SK-N-SH treated with all-trans-retinoic acid at 6 μM for 48 hours (cell line): Measurements from ENCODE around the gene NEUROD6.

Experiments used
- ARNTL ChIP-seq: fragments of 450-650 bp; formaldehyde crosslinking; IDR thresholded peaks from 2 replicates; pipeline ENCODE4 v1.5.0; 2020; ENCODE audit warnings: low read depth, mild to moderate bottlenecking, moderate library complexity, borderline replicate concordance
- RARB ChIP-seq: fragments of 250-450 bp; sonication (Bioruptor Pico); IDR thresholded peaks from 2 replicates; pipeline ENCODE4 v1.8.0; 2021; ENCODE audit warnings: mild to moderate bottlenecking, moderate library complexity
- TCF4 ChIP-seq: fragments of 250-450 bp; sonication (Bioruptor Pico); IDR thresholded peaks from 2 replicates; pipeline ENCODE4 v1.8.0; 2021; ENCODE audit warnings: mild to moderate bottlenecking, moderate library complexity, borderline replicate concordance
- TSHZ2 ChIP-seq: fragments of 250-450 bp; sonication (Bioruptor Pico); IDR thresholded peaks from 2 replicates; pipeline ENCODE4 v1.5.0; 2020; ENCODE audit warnings: mild to moderate bottlenecking, moderate library complexity
- ZNF8 ChIP-seq: fragments of 450-650 bp; formaldehyde crosslinking; IDR thresholded peaks from 2 replicates; pipeline ENCODE4 v1.5.0; 2020; ENCODE audit warnings: mild to moderate bottlenecking, moderate library complexity
- TF ChIP-seq, protein P1 (sequence below): fragments of 250-450 bp; sonication (Bioruptor Pico); IDR thresholded peaks from 2 replicates; pipeline ENCODE4 v1.8.0; 2020; ENCODE audit warnings: mild to moderate bottlenecking, moderate library complexity, borderline replicate concordance
- TF ChIP-seq, protein P2 (sequence below): fragments of 250-450 bp; sonication (Bioruptor Pico); IDR thresholded peaks from 2 replicates; pipeline ENCODE4 v1.5.1; 2020; ENCODE audit warnings: low read depth, mild to moderate bottlenecking, moderate library complexity

DNA sequence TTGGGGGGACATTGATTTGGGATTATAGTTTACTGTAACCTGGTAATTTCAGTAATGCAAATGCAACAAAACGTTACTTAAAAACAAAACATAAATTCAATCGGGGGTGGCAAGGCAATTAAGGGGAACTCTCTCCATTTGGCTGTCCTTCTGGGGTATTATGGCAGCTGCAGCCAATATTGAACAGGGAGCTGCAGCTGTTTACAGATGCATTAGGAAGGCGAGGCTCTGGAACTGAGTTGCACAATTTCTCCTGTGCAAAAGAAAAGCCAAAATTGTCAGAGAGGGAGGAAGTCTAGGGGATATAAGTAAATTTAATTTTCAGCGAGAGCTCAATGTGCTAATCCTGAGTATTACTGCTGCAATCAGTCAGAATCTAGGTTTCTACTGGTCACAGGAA lies 36.1 kb downstream of the NEUROD6 start:
- TF ChIP-seq TCF4 (CRISPR knock-in tag), result no peak
- no peak for TF ChIP-seq ARNTL
- TF ChIP-seq, protein P1, sequence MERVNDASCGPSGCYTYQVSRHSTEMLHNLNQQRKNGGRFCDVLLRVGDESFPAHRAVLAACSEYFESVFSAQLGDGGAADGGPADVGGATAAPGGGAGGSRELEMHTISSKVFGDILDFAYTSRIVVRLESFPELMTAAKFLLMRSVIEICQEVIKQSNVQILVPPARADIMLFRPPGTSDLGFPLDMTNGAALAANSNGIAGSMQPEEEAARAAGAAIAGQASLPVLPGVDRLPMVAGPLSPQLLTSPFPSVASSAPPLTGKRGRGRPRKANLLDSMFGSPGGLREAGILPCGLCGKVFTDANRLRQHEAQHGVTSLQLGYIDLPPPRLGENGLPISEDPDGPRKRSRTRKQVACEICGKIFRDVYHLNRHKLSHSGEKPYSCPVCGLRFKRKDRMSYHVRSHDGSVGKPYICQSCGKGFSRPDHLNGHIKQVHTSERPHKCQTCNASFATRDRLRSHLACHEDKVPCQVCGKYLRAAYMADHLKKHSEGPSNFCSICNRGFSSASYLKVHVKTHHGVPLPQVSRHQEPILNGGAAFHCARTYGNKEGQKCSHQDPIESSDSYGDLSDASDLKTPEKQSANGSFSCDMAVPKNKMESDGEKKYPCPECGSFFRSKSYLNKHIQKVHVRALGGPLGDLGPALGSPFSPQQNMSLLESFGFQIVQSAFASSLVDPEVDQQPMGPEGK (CRISPR knock-in tag), result no peak
- TF ChIP-seq ZNF8, result no peak
- TF ChIP-seq, protein P2, sequence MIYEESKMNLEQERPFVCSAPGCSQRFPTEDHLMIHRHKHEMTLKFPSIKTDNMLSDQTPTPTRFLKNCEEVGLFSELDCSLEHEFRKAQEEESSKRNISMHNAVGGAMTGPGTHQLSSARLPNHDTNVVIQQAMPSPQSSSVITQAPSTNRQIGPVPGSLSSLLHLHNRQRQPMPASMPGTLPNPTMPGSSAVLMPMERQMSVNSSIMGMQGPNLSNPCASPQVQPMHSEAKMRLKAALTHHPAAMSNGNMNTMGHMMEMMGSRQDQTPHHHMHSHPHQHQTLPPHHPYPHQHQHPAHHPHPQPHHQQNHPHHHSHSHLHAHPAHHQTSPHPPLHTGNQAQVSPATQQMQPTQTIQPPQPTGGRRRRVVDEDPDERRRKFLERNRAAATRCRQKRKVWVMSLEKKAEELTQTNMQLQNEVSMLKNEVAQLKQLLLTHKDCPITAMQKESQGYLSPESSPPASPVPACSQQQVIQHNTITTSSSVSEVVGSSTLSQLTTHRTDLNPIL (CRISPR knock-in tag), result no peak
- no peak for TF ChIP-seq RARB (CRISPR knock-in tag)
- no peak for TF ChIP-seq TSHZ2 (CRISPR knock-in tag)
